Left ventricle myocardium inferior (tissue), 1 donor: ENCODE results near the gene PTPRT. TPM values are rescaled to one million over a fixed set of nuclear protein-coding genes. Genes with fewer than 3 reads are reported as not detected.

ENCODE experiments used
- DNase-seq: peaks from one replicate; pipeline ENCODE4 v3.0.0-alpha.2; 2020
- H3K27ac ChIP-seq: fragments of 200-600 bp; replicated peaks from 2 replicates; pipeline ENCODE4 v1.8.0; 2021
- H3K27me3 ChIP-seq: fragments of 200-600 bp; 2 replicates; pipeline ENCODE4 v1.8.0; 2021; ENCODE audit warnings: low read depth
- H3K36me3 ChIP-seq: fragments of 200-600 bp; 2 replicates; pipeline ENCODE4 v1.8.0; 2021
- H3K4me1 ChIP-seq: fragments of 200-600 bp; 2 replicates; pipeline ENCODE4 v1.8.0; 2021
- H3K4me3 ChIP-seq: fragments of 200-600 bp; 2 replicates; pipeline ENCODE4 v1.8.0; 2021; ENCODE audit warnings: mild to moderate bottlenecking, moderate library complexity
- H3K9me3 ChIP-seq: fragments of 200-600 bp; replicated peaks from 2 replicates; pipeline ENCODE4 v1.8.0; 2021
- intact Hi-C: fragments of 100-400 bp; cut with micrococcal nuclease; formaldehyde crosslinking; loops from one replicate; pipeline ENCODE4 v1.11.0; 2022
- total RNA-seq: library from RNA; stranded (reverse); fragmentation: NEBNext Ultra II Directional; extraction: Animal tissue kit (Norgen Biotek cat#: 25700); gene quantifications from one replicate; pipeline ENCODE4 v1.2.1, GENCODE V29; 2021
- TF ChIP-seq, protein P1 (sequence below): fragments of 200-600 bp; IDR thresholded peaks from 2 replicates; pipeline ENCODE4 v1.8.0; 2021; ENCODE audit warnings: antibody characterized with exemption, mild to moderate bottlenecking, borderline replicate concordance
- donor health status: DM: no; HTN: yes; CAD: no; lungs with severe emphysema.

The PTPRT gene
- total RNA-seq, 1 donor from 2014 or later: 0.08 TPM

DNA sequence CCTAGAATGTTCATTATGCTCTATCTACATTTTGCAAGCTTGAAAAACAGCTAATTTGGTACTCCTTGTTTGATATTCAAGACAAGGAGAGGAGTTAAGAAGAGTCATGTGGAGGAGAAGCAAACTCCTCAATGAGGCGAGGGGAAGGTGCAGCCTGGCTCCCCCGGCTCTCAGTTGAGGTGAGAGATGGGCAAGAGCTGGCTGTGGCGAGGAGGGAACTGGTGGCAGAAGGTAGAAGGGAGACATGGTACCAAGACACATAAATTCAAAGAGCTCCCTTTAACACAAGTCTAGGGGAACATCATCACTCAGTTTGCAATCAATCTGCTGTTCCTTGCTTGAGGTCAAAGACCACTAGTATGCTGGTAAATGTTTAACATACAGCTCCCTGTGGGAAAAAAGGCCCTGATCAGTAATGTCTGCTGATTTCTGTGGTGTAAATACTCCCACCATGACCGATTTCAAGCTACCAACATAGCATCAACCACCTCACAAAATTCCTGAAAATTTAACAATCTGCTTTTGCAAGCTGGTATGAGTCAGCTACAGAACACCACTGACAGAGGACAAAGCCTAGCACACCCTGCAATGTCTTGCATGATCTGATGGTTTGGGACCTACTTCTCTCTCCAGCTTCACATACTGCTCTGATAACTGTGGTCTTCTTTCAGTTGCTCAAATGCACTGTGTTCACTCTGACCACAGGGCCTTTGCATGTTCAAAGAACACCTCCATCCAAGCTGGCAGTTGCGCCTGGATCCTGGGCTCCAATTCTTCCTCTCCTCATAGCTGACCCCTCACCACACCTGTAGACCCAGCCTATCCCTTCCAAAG lies 1055.2 kb downstream of the PTPRT start:
- Histone ChIP-seq H3K27ac (no peak overlapping the region), H3K4me1 (no peaks in the 10 kb centered on the region), H3K36me3 (no peaks in the 10 kb centered on the region), H3K9me3 (no peaks in the 10 kb centered on the region), H3K4me3 (no peak overlapping the region), H3K27me3 (peaks cover 29% of the 10 kb centered on the region)
- intact Hi-C loops: no loop called here
- no peak for DNase-seq
- TF ChIP-seq, protein P1, sequence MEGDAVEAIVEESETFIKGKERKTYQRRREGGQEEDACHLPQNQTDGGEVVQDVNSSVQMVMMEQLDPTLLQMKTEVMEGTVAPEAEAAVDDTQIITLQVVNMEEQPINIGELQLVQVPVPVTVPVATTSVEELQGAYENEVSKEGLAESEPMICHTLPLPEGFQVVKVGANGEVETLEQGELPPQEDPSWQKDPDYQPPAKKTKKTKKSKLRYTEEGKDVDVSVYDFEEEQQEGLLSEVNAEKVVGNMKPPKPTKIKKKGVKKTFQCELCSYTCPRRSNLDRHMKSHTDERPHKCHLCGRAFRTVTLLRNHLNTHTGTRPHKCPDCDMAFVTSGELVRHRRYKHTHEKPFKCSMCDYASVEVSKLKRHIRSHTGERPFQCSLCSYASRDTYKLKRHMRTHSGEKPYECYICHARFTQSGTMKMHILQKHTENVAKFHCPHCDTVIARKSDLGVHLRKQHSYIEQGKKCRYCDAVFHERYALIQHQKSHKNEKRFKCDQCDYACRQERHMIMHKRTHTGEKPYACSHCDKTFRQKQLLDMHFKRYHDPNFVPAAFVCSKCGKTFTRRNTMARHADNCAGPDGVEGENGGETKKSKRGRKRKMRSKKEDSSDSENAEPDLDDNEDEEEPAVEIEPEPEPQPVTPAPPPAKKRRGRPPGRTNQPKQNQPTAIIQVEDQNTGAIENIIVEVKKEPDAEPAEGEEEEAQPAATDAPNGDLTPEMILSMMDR: no peak

DNA sequence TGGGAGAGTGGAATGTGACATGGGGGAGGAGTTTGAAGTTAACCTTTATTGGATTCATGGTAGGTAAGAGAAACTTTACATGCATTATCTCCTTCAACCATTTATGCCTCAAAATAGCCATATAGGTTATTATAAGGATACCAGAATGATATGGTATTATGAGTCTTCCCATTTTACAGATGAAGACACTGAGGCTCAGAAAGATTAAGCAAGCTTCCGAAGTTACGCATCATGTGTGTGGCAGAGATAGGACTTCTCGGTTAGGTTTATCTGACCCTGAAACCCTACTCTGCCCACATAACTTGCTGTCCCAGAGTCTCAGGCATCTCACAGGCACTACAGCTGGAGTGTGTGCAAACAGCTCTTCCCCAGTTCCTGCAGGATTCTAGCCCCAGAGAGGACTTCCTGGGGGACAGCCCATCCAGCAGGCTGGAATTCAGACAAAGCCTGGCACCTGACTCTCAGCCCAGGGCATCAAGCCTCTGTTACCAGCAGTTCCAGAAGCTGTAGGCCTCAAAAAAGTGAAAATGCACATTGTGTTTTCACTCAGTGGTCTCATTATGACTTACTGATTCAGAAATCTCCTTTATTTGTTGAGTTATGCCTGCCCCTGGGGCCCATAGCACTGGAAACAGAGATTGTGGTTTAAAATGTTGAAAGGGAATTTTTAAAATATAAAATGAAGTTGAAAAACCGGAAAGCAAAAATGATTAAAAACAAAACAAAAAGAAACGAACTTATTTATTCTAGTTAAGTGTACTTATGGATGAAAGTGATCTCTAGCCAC lies 1058.7 kb downstream of the PTPRT start:
- no peaks in the 10 kb centered on the region for H3K9me3 ChIP-seq
- no peak overlapping the region for H3K27ac ChIP-seq
- H3K27me3 ChIP-seq: peaks cover 29% of the 10 kb centered on the region
- TF ChIP-seq, protein P1: no peak
- no peaks in the 10 kb centered on the region for H3K36me3 ChIP-seq
- H3K4me1 ChIP-seq: no peaks in the 10 kb centered on the region
- no peak overlapping the region for H3K4me3 ChIP-seq
- no peak for DNase-seq
- intact Hi-C loops: no loop called here

DNA sequence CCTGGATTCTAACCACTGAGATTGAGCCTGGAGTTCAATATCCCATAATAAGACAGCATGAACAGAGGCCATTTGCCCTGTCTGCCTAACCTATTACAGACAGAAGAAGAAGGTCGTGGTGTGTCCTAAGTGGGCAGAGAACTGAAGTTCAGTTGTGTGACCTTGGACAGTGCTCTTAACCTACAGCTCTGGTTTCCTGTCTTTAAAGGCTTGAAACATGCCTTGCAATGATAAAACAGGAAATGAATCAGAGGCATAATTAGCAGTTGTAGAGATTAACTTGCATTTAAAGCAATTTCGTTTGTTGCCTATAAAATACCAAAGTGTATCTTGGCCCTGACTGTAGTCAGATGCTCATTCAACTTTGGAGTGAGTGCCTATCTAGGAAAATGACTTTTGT lies 1064.3 kb downstream of the PTPRT start:
- no peaks in the 10 kb centered on the region for H3K9me3 ChIP-seq
- DNase-seq: no peak

DNA sequence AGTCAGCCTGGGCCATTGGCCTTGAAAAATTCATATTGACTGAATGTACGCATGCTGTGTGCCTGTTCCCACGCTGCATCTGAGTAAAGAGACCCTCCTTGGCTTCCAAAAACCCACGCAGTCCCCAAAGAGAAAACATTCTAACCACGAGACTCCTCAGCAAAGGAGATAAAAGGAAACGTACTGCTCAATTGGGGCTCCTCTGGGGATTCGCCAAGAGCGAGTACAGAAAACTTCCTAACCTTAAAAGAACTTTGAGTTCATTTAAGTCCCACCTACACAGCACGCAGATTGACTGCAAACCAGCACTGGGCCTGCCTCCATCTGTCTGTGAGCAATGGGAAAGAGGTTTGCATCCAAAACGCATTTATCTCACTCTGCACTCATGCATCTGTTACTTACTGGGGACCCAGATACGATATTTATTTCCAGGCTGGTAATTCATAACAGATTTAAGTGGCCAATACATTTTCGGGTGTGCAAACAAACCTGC lies 1065.7 kb downstream of the PTPRT start:
- Histone ChIP-seq H3K36me3 (no peaks in the 10 kb centered on the region), H3K4me1 (no peaks in the 10 kb centered on the region), H3K27ac (peak overlapping the region; percentile 16), H3K4me3 (no peak overlapping the region), H3K27me3 (no peaks in the 10 kb centered on the region), H3K9me3 (no peaks in the 10 kb centered on the region)
- TF ChIP-seq, protein P1: no peak
- DNase-seq: peak; percentile 22
- intact Hi-C loops: no loop called here

More for the DNA sequence above, 1064.3 kb downstream of the PTPRT start:
- intact Hi-C loops: no loop called here
- peaks cover 5% of the 10 kb centered on the region for H3K27me3 ChIP-seq
- TF ChIP-seq, protein P1: no peak
- no peak overlapping the region for H3K27ac ChIP-seq
- H3K4me3 ChIP-seq: no peak overlapping the region
- H3K36me3 ChIP-seq: no peaks in the 10 kb centered on the region
- H3K4me1 ChIP-seq: no peaks in the 10 kb centered on the region

DNA sequence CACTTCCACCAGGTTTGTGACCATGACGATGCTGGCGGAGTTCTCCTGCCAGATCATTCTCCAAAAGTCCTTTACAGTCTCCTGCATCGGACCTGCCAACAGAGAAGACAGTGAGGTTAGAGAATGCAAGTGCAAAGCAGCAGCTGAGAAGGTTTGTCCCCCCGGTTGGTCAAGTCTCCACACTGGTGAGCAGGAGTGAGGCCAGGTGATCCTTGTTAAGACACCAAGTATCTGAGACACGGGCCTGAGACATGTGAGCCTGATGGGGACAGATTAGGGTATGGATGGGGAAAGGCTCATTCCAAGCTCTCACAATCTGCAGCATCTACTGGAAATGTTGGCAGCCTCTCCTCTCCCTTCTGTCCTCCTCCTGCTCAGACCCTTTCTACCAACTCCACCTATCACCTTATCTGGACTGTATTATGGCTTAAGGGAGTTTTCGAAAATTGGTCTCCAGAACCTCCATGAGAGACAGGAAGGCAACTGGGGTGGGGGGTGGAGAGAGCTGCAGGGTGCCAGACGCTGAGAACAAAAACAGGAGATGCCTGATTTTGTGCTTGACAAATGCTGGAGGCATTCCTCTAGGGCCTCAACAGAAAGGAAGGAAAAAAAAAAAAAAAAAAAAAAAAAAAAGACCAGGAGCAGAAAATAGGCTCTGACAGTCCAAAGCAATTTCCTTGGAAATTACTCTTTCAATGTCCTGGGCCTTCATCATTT lies 1071.1 kb downstream of the PTPRT start:
- Histone ChIP-seq H3K27ac (no peak overlapping the region), H3K36me3 (no peaks in the 10 kb centered on the region), H3K9me3 (no peaks in the 10 kb centered on the region), H3K27me3 (peaks cover 6% of the 10 kb centered on the region), H3K4me1 (no peaks in the 10 kb centered on the region), H3K4me3 (no peak overlapping the region)
- DNase-seq: no peak
- TF ChIP-seq, protein P1: no peak
- intact Hi-C loops: no loop called here
